GM18505 (cell line): ENCODE measurements around the gene USP17L15.
"Not testable (repeated sequence)": the region's sequence is repeated elsewhere in the genome, so short reads cannot be mapped to it uniquely, and the experiment has no call there.

ENCODE experiments used
- ATAC-seq: cut with Tn5 transposase; IDR thresholded peaks from one replicate; pipeline ENCODE4 v1.9.1; 2021; ENCODE audit not compliant: unreplicated experiment

The USP17L15 gene, protein sequence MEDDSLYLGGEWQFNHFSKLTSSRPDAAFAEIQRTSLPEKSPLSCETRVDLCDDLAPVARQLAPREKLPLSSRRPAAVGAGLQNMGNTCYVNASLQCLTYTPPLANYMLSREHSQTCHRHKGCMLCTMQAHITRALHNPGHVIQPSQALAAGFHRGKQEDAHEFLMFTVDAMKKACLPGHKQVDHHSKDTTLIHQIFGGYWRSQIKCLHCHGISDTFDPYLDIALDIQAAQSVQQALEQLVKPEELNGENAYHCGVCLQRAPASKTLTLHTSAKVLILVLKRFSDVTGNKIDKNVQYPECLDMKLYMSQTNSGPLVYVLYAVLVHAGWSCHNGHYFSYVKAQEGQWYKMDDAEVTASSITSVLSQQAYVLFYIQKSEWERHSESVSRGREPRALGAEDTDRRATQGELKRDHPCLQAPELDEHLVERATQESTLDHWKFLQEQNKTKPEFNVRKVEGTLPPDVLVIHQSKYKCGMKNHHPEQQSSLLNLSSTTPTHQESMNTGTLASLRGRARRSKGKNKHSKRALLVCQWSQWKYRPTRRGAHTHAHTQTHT

DNA sequence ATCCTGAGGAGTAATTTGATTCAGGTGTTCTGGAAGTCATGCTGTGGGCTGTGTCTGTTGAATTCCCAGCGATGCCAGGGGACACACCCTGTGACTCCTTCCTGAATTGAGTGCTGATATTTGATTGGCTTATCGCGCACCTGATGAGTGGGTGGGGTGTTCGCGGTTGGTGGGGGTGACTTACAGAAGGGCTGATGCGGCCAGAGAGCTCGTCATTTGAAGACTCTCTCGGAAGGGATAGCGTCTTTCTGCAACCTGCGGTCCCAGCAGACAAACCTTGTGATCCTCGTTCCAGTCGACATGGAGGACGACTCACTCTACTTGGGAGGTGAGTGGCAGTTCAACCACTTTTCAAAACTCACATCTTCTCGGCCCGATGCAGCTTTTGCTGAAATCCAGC lies at the start of gene USP17L15:
Gene USP17L15, plus strand, starts transcription at position 301 of the 400 bp plus-strand sequence. Its CDS starts 0 bp downstream, at position 301.
- ATAC-seq, result not testable (repeated sequence)

DNA sequence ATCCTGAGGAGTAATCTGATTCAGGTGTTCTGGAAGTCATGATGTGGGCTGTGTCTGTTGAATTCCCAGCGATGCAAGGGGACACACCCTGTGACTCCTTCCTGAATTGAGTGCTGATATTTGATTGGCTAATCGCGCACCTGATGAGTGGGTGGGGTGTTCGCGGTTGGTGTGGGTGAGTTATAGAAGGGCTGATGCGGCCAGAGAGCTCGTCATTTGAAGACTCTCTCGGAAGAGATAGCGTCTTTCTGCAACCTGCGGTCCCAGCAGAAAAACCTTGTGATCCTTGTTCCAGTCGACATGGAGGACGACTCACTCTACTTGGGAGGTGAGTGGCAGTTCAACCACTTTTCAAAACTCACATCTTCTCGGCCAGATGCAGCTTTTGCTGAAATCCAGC lies 23.8 kb upstream of the USP17L15 start, which contains the start of gene USP17L10:
Gene USP17L10, plus strand, starts transcription at position 301 of the 400 bp plus-strand sequence. Its CDS starts 0 bp downstream, at position 301.
- not testable (repeated sequence) for ATAC-seq

DNA sequence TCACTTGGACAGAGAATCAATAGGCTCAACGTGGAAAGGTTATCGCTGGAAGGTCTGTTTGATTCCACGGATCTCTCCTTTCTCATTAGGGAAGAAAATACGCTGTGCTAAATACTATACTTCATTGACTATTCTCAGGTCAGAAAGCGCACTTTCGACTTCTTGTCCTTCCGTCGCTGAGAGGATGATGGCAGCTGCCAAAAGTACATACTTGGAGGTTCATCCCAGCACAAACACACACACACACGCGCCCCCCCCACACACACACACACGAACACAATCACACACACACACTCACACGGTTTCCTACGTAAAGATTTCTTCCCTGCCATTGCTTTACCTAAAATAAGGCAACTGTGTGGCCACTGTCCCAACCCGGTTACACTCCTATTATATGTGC lies 19.5 kb upstream of the USP17L15 start:
- ATAC-seq, result not testable (repeated sequence)

DNA sequence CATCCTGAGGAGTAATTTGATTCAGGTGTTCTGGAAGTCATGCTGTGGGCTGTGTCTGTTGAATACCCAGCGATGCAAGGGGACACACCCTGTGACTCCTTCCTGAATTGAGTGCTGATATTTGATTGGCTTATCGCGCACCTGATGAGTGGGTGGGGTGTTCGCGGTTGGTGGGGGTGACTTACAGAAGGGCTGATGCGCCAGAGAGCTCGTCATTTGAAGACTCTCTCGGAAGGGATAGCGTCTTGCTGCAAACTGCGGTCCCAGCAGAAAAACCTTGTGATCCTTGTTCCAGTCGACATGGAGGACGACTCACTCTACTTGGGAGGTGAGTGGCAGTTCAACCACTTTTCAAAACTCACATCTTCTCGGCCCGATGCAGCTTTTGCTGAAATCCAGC lies 19.1 kb upstream of the USP17L15 start, which contains the start of gene USP17L11:
Gene USP17L11, plus strand, starts transcription at position 301 of the 400 bp plus-strand sequence. Its CDS starts 0 bp downstream, at position 301.
- ATAC-seq, result not testable (repeated sequence)

DNA sequence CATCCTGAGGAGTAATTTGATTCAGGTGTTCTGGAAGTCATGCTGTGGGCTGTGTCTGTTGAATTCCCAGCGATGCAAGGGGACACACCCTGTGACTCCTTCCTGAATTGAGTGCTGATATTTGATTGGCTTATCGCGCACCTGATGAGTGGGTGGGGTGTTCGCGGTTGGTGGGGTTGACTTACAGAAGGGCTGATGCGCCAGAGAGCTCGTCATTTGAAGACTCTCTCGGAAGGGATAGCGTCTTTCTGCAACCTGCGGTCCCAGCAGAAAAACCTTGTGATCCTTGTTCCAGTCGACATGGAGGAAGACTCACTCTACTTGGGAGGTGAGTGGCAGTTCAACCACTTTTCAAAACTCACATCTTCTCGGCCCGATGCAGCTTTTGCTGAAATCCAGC lies 14.3 kb upstream of the USP17L15 start, which contains the start of gene USP17L12:
Gene USP17L12, plus strand, starts transcription at position 301 of the 400 bp plus-strand sequence. Its CDS starts 0 bp downstream, at position 301.
- ATAC-seq, result not testable (repeated sequence)

DNA sequence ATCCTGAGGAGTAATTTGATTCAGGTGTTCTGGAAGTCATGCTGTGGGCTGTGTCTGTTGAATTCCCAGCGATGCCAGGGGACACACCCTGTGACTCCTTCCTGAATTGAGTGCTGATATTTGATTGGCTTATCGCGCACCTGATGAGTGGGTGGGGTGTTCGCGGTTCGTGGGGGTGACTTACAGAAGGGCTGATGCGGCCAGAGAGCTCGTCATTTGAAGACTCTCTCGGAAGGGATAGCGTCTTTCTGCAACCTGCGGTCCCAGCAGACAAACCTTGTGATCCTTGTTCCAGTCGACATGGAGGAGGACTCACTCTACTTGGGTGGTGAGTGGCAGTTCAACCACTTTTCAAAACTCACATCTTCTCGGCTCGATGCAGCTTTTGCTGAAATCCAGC lies 9.6 kb upstream of the USP17L15 start, which contains the start of gene USP17L13:
Gene USP17L13, plus strand, starts transcription at position 301 of the 400 bp plus-strand sequence. Its CDS starts 0 bp downstream, at position 301.
- ATAC-seq, result not testable (repeated sequence)

DNA sequence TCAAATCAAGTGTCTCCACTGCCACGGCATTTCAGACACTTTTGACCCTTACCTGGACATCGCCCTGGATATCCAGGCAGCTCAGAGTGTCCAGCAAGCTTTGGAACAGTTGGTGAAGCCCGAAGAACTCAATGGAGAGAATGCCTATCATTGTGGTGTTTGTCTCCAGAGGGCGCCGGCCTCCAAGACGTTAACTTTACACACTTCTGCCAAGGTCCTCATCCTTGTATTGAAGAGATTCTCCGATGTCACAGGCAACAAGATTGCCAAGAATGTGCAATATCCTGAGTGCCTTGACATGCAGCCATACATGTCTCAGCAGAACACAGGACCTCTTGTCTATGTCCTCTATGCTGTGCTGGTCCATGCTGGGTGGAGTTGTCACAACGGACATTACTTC lies 3.9 kb upstream of the USP17L15 start:
- ATAC-seq, result not testable (repeated sequence)

DNA sequence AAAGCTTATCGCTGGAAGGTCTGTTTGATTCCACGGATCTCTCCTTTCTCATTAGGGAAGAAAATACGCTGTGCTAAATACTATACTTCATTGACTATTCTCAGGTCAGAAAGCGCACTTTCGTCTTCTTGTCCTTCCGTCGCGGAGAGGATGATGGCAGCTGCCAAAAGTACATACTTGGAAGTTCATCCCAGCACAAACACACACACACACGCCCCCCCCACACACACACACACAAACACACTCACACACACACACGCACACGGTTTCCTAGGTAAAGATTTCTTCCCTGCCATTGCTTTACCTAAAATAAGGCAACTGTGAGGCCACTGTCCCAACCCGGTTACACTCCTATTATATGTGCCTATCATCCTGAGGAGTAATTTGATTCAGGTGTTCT lies 4.3 kb downstream of the USP17L15 start:
- not testable (repeated sequence) for ATAC-seq

DNA sequence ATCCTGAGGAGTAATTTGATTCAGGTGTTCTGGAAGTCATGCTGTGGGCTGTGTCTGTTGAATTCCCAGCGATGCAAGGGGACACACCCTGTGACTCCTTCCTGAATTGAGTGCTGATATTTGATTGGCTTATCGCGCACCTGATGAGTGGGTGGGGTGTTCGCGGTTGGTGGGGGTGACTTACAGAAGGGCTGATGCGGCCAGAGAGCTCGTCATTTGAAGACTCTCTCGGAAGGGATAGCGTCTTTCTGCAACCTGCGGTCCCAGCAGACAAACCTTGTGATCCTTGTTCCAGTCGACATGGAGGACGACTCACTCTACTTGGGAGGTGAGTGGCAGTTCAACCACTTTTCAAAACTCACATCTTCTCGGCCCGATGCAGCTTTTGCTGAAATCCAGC lies 9.4 kb downstream of the USP17L15 start, which contains the start of gene USP17L17:
Gene USP17L17, plus strand, starts transcription at position 301 of the 400 bp plus-strand sequence. Its CDS starts 0 bp downstream, at position 301.
- not testable (repeated sequence) for ATAC-seq

DNA sequence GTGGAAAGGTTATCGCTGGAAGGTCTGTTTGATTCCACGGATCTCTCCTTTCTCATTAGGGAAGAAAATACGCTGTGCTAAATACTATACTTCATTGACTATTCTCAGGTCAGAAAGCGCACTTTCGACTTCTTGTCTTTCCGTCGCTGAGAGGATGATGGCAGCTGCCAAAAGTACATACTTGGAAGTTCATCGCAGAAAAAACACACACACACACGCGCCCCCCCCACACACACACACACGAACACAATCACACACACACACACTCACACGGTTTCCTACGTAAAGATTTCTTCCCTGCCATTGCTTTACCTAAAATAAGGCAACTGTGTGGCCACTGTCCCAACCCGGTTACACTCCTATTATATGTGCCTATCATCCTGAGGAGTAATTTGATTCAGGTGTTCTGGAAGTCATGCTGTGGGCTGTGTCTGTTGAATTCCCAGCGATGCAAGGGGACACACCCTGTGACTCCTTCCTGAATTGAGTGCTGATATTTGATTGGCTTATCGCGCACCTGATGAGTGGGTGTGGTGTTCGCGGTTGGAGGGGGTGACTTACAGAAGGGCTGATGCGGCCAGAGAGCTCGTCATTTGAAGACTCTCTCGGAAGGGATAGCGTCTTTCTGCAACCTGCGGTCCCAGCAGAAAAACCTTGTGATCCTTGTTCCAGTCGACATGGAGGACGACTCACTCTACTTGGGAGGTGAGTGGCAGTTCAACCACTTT lies 13.9 kb downstream of the USP17L15 start, which contains the start of gene USP17L18:
Gene USP17L18, plus strand, starts transcription at position 678 of the 728 bp plus-strand sequence. Its CDS starts 0 bp downstream, at position 678.
- not testable (repeated sequence) for ATAC-seq

DNA sequence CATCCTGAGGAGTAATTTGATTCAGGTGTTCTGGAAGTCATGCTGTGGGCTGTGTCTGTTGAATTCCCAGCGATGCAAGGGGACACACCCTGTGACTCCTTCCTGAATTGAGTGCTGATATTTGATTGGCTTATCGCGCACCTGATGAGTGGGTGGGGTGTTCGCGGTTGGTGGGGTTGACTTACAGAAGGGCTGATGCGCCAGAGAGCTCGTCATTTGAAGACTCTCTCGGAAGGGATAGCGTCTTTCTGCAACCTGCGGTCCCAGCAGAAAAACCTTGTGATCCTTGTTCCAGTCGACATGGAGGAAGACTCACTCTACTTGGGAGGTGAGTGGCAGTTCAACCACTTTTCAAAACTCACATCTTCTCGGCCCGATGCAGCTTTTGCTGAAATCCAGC lies 18.9 kb downstream of the USP17L15 start, which contains the start of gene USP17L19:
Gene USP17L19, plus strand, starts transcription at position 301 of the 400 bp plus-strand sequence. Its CDS starts 0 bp downstream, at position 301.
- not testable (repeated sequence) for ATAC-seq

DNA sequence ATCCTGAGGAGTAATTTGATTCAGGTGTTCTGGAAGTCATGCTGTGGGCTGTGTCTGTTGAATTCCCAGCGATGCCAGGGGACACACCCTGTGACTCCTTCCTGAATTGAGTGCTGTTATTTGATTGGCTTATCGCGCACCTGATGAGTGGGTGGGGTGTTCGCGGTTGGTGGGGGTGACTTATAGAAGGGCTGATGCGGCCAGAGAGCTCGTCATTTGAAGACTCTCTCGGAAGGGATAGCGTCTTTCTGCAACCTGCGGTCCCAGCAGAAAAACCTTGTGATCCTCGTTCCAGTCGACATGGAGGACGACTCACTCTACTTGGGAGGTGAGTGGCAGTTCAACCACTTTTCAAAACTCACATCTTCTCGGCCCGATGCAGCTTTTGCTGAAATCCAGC lies 23.6 kb downstream of the USP17L15 start, which contains the start of gene USP17L20:
Gene USP17L20, plus strand, starts transcription at position 301 of the 400 bp plus-strand sequence. Its CDS starts 0 bp downstream, at position 301.
- ATAC-seq, result not testable (repeated sequence)

DNA sequence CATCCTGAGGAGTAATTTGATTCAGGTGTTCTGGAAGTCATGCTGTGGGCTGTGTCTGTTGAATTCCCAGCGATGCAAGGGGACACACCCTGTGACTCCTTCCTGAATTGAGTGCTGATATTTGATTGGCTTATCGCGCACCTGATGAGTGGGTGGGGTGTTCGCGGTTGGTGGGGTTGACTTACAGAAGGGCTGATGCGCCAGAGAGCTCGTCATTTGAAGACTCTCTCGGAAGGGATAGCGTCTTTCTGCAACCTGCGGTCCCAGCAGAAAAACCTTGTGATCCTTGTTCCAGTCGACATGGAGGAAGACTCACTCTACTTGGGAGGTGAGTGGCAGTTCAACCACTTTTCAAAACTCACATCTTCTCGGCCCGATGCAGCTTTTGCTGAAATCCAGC lies 28.4 kb downstream of the USP17L15 start, which contains the start of gene USP17L21:
Gene USP17L21, plus strand, starts transcription at position 301 of the 400 bp plus-strand sequence. Its CDS starts 0 bp downstream, at position 301.
- ATAC-seq, result not testable (repeated sequence)

DNA sequence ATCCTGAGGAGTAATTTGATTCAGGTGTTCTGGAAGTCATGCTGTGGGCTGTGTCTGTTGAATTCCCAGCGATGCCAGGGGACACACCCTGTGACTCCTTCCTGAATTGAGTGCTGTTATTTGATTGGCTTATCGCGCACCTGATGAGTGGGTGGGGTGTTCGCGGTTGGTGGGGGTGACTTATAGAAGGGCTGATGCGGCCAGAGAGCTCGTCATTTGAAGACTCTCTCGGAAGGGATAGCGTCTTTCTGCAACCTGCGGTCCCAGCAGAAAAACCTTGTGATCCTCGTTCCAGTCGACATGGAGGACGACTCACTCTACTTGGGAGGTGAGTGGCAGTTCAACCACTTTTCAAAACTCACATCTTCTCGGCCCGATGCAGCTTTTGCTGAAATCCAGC lies 33.1 kb downstream of the USP17L15 start, which contains the start of gene USP17L22:
Gene USP17L22, plus strand, starts transcription at position 301 of the 400 bp plus-strand sequence. Its CDS starts 0 bp downstream, at position 301.
- not testable (repeated sequence) for ATAC-seq

DNA sequence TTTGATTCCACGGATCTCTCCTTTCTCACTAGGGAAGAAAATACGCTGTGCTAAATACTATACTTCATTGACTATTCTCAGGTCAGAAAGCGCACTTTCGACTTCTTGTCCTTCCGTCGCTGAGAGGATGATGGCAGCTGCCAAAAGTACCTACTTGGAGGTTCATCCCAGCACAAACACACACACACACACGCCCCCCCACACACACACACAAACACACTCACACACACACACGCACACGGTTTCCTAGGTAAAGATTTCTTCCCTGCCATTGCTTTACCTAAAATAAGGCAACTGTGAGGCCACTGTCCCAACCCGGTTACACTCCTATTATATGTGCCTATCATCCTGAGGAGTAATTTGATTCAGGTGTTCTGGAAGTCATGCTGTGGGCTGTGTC lies 37.5 kb downstream of the USP17L15 start:
- not testable (repeated sequence) for ATAC-seq
